ENCODE data around the gene MTCL1.

DNA sequence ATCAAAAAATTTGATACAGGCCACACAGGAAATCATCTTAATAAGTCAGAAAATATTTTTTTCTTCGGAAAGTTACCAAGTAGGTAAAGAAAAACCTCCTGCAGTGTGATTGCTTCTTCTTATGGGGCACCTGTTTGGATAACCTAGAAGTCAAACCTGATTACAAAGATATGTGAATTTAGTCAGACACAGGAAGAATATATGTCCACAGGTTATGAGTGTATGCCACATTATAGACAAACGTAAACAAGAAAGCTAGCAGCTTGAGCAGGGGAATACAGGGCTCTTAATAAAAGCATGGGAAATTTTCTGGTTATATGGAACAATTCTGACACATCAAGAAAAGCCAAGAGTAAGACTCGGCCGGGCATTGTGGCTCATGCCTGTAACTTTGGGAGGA lies 35.8 kb upstream of the MTCL1 start:
- TF ChIP-seq CTCF (IDR thresholded peaks at IDR 0.05 in 8 of 11, conservative IDR thresholded peaks at IDR 0.05 in 3 of 11) (no peak), POLR2AphosphoS5 (IDR thresholded peaks at IDR 0.05) (no peak)
